Activated naive CD4-positive, alpha-beta T cell treated with anti-CD3 and anti-CD28 coated beads, Interleukin-2, amount 50 U/mL, for 72 hours (primary cell): ENCODE measurements around the gene CTSF. TPM values are rescaled to one million over a fixed set of nuclear protein-coding genes. Genes with fewer than 3 reads are reported as not detected.
A peak's percentile ranks its signal among the peaks of the same experiment; 100 is the strongest.
"Not testable (repeated sequence)": the region's sequence is repeated elsewhere in the genome, so short reads cannot be mapped to it uniquely, and the experiment has no call there.

Experiments used
- ATAC-seq, 2 donors: fragments of 150-1000 bp; cut with Tn5 transposase; 2 replicates each; pipeline ENCODE4 v1.10.0; 2021; ENCODE audit warnings: mild to moderate bottlenecking in 2 of 2, moderate library complexity in 2 of 2
- DNase-seq, 2 donors: peaks; one replicate each; pipeline ENCODE4 v3.0.0; 2021 to 2022; ENCODE audit warnings: low spot score in 2 of 2
- H3K27ac Mint-ChIP-seq, 2 donors: one replicate each; pipeline ENCODE4 v1.8.0; 2022; ENCODE audit warnings: mild to moderate bottlenecking in 2 of 2, mixed read lengths in 2 of 2
- H3K36me3 Mint-ChIP-seq, 2 donors: one replicate each; pipeline ENCODE4 v1.8.0; 2022; ENCODE audit warnings: mixed read lengths in 2 of 2
- H3K9me3 Mint-ChIP-seq, 2 donors: one replicate each; pipeline ENCODE4 v1.8.0; 2022; ENCODE audit warnings: mixed read lengths in 2 of 2
- total RNA-seq, 2 donors: library from RNA; stranded (reverse); gene quantifications; one replicate each; pipeline ENCODE4 v1.2.3, GENCODE V29; 2022

CTSF gene
- total RNA-seq, 2 donors from 2014 or later, result 2.5 to 10.6 TPM

GRCh38 chr11:66548774-66549630, 19.4 kb downstream of the CTSF start:
- Mint-ChIP-seq H3K27ac (no peak overlapping the region), H3K9me3 (no peaks in the 10 kb centered on the region), H3K36me3 (peaks cover 0 to 4% of the 10 kb centered on the region in 2 donors)
- ATAC-seq, result no peak
- DNase-seq, result no peak

- H3K9me3 Mint-ChIP-seq, result no peaks in the 10 kb centered on the region
- H3K36me3 Mint-ChIP-seq, result peaks cover 0 to 4% of the 10 kb centered on the region in 2 donors
- DNase-seq (no peak), ATAC-seq (no peak)
- no peak overlapping the region for H3K27ac Mint-ChIP-seq
Measured at GRCh38 chr11:66548041-66548440, 20.4 kb downstream of the CTSF start.

GRCh38 chr11:66547662-66548009, 20.8 kb downstream of the CTSF start:
- ATAC-seq, result no peak
- Mint-ChIP-seq H3K9me3 (no peaks in the 10 kb centered on the region), H3K27ac (no peak overlapping the region), H3K36me3 (peaks cover 0 to 4% of the 10 kb centered on the region in 2 donors)
- DNase-seq, result no peak

- DNase-seq (no peak), ATAC-seq (no peak)
- Mint-ChIP-seq H3K27ac (peak overlapping the region in 1 of 2 donors; percentile 76), H3K9me3 (no peaks in the 10 kb centered on the region), H3K36me3 (peaks cover 0 to 4% of the 10 kb centered on the region in 2 donors)
Measured at GRCh38 chr11:66546966-66547661, 21.3 kb downstream of the CTSF start.

GRCh38 chr11:66546368-66546965, 21.9 kb downstream of the CTSF start, which contains the start of gene ACTN3:
Gene ACTN3, plus strand, starts transcription at chr11:66546903. Its CDS starts 35 bp downstream, at chr11:66546938.
- Mint-ChIP-seq H3K27ac (peak within 1 kb of the TSS; percentile 44 to 78), H3K36me3 (peaks cover 0 to 4% of the 10 kb centered on the region in 2 donors), H3K9me3 (no peaks in the 10 kb centered on the region)
- ATAC-seq, result peak; percentile 0 to 3
- DNase-seq, result no peak

GRCh38 chr11:66545701-66546367, 22.6 kb downstream of the CTSF start, which contains the start of gene ZDHHC24:
Gene ZDHHC24, minus strand, starts transcription at chr11:66546048. Its CDS starts 45 bp downstream, at chr11:66546003.
- no peaks in the 10 kb centered on the region for H3K9me3 Mint-ChIP-seq
- peaks cover 0 to 4% of the 10 kb centered on the region in 2 donors for H3K36me3 Mint-ChIP-seq
- peak; percentile 93 to 94 for ATAC-seq
- DNase-seq, result peak; percentile 94 to 97
- H3K27ac Mint-ChIP-seq, result peak within 1 kb of the TSS; percentile 58 to 78

GRCh38 chr11:66544952-66545351, 23.5 kb downstream of the CTSF start:
- DNase-seq, H3K36me3 Mint-ChIP-seq, H3K9me3 Mint-ChIP-seq, ATAC-seq: not testable (repeated sequence)
- peak overlapping the region; percentile 58 to 78 for H3K27ac Mint-ChIP-seq

GRCh38 chr11:66543263-66544107, 24.9 kb downstream of the CTSF start:
- peaks cover 0 to 4% of the 10 kb centered on the region in 2 donors for H3K36me3 Mint-ChIP-seq
- DNase-seq (peak; percentile 36 to 65), ATAC-seq (peak; percentile 10 to 45)
- no peaks in the 10 kb centered on the region for H3K9me3 Mint-ChIP-seq
- peak overlapping the region; percentile 1 to 76 for H3K27ac Mint-ChIP-seq

- ATAC-seq (no peak), DNase-seq (no peak)
- H3K9me3 Mint-ChIP-seq, result no peaks in the 10 kb centered on the region
- H3K27ac Mint-ChIP-seq, result peak overlapping the region in 1 of 2 donors; percentile 76
- peaks cover 0 to 4% of the 10 kb centered on the region in 2 donors for H3K36me3 Mint-ChIP-seq
Measured at GRCh38 chr11:66542362-66542761, 26.0 kb downstream of the CTSF start.

- Mint-ChIP-seq H3K27ac (peak overlapping the region; percentile 52 to 76), H3K9me3 (no peaks in the 10 kb centered on the region)
- ATAC-seq, result no peak
Measured at GRCh38 chr11:66541892-66542291, 26.5 kb downstream of the CTSF start.

GRCh38 chr11:66540598-66540997, 27.8 kb downstream of the CTSF start:
- not testable (repeated sequence) for H3K9me3 Mint-ChIP-seq

More at GRCh38 chr11:66541892-66542291, 26.5 kb downstream of the CTSF start:
- no peak for DNase-seq
- H3K36me3 Mint-ChIP-seq, result peaks cover 0 to 4% of the 10 kb centered on the region in 2 donors

GRCh38 chr11:66539870-66540213, 28.6 kb downstream of the CTSF start:
- no peak for ATAC-seq
- no peak for DNase-seq
- Mint-ChIP-seq H3K27ac (peak overlapping the region in 1 of 2 donors; percentile 81), H3K36me3 (no peaks in the 10 kb centered on the region), H3K9me3 (no peaks in the 10 kb centered on the region)

More at GRCh38 chr11:66540598-66540997, 27.8 kb downstream of the CTSF start:
- not testable (repeated sequence) for H3K36me3 Mint-ChIP-seq, DNase-seq, ATAC-seq, H3K27ac Mint-ChIP-seq

- Mint-ChIP-seq H3K9me3 (no peaks in the 10 kb centered on the region), H3K36me3 (no peaks in the 10 kb centered on the region), H3K27ac (peak overlapping the region in 1 of 2 donors; percentile 46)
- no peak for ATAC-seq
- no peak for DNase-seq
Measured at GRCh38 chr11:66539170-66539869, 29.1 kb downstream of the CTSF start.

GRCh38 chr11:66532784-66533183, 35.6 kb downstream of the CTSF start:
- DNase-seq (no peak), ATAC-seq (no peak)
- Mint-ChIP-seq H3K27ac (peak overlapping the region; percentile 30 to 48), H3K9me3 (no peaks in the 10 kb centered on the region), H3K36me3 (no peaks in the 10 kb centered on the region)

- Mint-ChIP-seq H3K36me3 (no peaks in the 10 kb centered on the region), H3K9me3 (no peaks in the 10 kb centered on the region), H3K27ac (peak overlapping the region in 1 of 2 donors; percentile 24)
- ATAC-seq, result no peak
- no peak for DNase-seq
Measured at GRCh38 chr11:66531841-66532240, 36.6 kb downstream of the CTSF start.
